ENCODE results near the gene ROR2.
A peak's percentile ranks its signal among the peaks of the same experiment; 100 is the strongest.

The ROR2 gene

DNA sequence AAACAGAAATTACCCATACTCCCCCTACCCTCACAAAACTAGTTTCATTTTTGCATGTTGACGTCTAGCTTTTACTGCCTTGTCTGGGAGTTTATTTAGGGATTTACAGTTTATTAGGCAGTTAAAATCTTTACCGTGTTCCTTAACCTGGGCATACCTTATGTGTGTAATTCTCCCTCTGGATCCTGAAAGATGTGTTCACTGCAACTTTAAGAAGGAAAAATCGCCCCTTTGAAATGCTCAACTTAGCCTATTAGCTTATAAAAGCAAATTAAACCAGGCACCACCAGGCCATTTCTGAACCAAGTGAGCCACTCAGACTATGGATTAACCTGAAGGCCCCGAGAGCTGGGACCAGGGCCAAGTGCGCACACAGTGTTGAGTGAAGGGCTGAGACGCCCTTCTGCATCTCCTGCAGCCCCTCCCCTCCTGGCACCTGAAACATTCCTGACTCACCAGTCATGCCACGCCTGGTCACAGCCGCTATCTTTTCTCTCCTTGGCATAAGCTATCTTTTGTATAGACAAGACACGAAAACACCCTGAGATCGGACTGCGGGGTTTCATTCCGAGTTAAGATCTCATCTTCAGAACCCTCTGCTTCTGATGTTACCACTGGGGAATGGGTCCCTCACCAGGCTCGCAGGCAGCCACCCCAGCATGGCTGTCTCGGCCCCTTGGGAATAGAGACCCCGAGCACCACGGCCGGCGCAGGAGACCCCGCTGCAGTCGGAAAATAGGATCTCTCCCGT, 111.9 kb downstream of the ROR2 start:
- peak in 1 of 2 experiments; percentile 16 for DNase-seq

DNA sequence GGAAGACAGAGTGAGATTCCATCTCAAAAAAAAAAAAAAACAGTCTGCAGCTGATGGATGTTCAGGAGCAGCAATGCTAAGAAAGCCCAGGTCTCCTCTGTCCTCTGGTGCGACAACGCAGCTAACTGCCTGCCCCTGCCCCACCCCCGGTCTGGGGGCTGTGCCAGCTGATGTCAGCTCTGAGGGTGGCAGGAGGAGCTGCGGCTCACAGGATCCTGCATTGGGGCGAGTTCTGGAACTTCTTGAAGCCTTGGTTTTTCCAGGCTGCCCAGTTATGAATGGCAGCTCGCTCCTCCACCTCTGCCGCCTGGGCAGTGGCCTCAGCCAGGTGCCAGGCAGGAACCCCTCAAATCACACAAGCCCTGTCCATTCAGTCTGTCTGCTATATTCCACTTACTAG, 113.5 kb downstream of the ROR2 start:
- no peak for DNase-seq

DNA sequence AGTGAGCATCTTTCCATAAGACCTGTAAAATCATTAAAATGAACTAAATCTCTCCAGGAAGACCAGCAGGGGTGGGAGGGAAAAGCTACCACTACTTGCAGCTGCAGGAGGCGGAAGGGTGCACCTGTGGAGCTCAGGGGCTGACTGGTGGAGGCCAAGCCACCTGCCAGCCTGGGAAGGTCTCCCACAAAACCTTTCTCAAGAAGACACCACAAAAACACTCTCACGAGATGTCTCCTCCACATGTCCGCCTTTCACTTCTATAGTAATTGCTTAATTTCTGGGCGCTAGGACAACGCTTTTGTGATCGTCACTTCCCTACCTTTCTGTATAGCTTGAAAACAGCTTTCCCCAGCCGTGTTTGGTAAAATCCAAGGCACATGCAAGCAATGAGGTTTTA, 114.4 kb downstream of the ROR2 start:
- DNase-seq: no peak

DNA sequence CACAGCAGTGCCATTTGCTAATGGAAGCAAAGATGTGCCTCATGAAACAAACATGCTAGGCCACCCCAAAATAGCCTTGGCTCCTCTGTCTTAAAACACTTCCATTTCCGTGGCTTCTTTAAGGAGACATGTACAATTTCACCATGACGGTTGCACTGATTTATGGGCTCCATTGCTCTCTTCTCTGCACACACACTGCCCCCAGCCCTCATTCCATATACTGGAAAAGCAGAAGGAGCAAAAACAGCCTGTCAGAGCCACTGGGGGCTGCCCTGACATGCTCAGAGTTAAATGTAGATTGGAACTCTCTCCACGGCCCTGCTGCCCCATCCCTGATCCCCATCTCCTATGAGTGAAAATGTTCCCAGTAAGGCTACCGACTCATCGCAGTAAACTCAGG, 114.8 kb downstream of the ROR2 start:
- DNase-seq: no peak

DNA sequence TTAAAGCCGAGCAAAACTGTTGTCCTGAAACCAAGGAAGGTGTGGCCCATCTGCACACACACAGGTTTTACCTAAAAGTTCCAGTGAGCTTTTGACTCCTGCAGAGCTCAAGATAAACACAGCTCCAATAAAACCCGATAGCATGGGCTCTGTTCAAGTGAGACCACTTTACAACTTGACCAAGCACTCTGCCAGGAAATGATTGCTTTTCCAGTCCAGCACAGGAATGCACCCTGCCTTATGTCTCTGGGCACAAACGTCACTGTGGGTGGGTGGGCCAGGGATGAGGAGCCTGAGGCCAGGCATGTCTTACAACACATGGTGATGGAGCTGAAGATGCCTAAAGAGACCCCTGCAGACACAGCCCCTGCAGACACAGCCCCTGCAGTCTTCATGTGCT, 115.3 kb downstream of the ROR2 start:
- no peak for DNase-seq

DNA sequence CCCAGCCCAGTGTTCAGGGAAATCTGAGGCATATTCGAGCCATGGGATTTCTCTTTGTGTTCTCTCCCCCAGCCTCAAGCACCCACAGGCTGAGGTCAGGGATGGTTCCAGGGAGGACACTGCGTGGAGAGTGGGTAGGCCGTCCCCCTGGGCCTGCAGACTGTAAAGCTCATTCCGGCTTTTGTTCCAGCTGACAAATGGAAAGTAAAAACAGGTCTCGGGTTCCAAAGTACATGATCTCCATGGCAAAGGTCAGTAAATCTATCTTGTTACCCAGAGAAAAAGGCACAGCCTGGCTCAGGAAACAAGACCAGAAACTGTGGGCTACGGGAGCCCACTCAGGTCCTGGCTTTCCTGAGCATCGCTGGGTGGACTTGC, 116.2 kb downstream of the ROR2 start:
- no peak for DNase-seq

DNA sequence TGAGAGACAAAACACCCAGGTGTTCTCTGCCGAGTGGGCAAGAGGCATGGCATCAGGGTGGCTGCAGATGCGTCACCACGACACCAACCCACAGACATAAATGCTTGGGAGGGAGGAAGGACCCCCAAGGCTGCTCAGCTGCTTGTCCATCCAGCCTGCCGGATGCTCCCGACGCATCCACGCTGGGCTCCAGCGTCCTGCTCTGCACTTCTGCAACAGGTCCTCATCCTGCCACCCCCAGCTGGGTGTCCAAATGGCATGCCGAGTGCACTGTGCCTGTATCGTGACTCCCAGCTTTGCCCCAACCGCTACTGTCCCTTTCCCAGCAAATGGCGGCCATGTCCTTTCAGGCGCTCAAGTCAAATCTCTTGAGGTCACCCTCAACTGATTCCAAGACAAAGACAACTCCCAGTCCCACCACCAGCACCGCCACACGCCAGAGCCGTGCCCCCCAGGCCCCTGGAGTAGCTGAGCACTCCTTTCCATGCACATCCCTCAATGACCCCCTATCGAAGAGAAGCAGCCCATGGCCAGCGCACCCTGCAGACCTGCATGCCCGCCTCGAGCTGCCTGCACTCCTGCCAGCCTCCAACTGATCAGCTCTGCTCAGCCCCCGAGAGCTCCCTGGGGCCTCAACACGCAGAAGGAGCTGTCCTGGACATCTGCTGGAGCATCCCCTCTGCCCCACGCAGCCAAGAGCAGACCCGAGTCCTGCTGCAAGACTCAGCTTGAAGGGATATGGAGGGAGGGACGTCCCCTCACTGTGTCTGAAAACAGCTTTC, 116.7 kb downstream of the ROR2 start:
- no peak for DNase-seq

DNA sequence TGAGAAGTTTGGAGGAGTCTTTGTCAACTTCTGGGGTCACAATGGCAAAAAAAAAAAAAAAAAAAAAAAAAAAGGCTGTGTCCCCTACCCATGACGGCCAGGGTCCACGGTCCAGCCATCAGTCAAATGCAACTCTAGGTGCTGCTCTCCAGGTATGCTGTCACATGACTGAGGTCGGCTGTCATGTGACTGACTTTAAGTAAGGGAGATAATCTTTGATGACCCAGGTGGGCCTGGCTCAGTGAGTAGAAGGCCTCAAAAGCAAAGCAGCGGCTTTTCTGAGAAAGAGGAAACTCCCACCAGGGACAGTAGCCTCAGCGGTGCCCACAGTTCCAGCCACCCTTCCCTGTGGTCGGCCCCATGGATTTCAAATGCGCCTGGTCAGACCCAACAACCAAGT, 117.7 kb downstream of the ROR2 start:
- DNase-seq: no peak

DNA sequence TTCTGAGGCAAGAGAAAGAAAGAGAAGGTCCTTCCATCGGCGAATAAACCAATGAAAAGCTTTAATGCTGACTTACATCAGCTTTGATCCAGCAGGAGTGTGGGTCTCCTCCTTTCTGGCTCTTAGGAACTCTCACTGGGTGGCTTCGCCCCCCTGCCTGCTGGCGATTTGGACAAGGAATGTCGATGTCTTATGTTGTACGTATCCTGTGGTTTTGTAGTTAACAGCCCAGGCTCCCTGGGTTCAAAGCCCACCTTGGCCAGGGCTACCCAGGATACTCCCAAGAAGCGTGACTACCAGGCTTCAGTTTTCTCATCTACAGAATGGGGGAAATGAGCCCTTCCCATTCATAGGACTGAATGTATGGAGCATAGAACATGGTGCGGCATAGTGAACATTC, 124.2 kb downstream of the ROR2 start:
- DNase-seq: no peak

DNA sequence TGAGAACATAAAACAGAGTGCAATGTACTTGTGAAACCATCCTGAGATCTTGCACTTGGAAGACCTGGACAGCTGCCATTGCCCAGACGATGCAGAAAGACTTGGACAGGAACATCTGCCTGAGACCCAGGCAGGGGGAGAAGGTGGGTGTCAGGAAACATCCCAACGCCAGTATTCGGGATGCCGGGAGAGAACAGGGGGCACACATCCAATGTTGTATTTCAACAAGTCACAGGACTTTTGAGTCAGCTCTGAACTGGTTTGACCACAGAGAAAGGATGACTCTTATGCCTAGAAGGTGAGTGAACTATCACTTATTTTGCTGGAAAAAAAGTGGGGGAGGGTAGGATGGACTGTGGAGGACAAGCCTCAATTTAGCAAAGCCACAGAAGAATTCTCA, 124.6 kb downstream of the ROR2 start:
- no peak for DNase-seq

DNA sequence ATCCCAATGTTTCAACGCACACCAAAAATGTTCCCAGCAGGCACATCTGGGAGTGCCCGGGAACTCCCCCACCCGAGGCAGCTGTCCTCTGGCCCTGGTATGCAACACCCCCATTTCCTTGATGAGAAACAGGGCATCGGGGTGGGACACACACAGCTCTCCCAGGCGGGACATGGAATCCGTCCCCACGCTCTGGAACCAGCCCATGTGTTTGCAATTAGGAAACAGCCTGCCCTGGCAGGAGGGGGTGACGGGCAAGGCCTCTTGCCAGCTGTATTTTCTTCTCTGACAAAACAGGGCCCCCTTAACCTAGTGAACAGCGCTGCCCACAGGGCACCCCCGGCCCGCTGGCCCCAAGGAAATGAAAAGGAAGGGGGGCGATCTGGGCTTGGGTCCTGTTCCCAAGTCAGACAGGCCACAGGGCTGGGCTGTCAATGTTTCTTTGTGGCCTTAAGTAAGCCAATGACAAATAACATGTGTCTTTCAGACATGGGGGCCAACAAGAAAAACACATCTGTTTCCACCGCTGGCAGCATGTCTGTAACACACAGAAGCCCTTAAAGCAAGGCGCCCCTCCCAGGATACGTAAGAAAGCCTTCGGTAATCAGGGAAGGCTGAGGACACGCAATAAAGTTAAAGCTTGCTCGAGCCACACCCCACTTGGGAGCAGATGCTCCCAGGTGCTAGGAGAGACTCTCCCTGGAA, 125.3 kb downstream of the ROR2 start:
- DNase-seq: no peak

DNA sequence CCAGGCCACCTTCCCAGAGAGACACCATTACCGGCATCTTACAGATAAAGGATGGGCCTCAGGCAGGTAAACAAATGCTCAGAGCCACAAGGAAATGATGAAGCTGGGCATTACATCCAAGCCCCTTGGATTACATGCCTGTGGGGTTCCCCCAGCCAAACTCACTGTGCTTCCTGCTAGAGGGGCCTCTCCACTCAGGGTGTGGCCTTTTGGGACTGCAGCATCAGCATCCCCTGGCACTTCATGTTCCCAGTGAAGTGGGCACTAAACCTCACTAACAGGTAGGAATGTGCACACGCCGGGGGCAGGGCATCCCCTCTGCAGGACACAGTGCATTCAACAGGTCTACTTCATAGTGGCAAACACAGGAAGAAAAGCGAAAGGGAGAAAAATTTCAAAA, 125.9 kb downstream of the ROR2 start:
- no peak for DNase-seq

DNA sequence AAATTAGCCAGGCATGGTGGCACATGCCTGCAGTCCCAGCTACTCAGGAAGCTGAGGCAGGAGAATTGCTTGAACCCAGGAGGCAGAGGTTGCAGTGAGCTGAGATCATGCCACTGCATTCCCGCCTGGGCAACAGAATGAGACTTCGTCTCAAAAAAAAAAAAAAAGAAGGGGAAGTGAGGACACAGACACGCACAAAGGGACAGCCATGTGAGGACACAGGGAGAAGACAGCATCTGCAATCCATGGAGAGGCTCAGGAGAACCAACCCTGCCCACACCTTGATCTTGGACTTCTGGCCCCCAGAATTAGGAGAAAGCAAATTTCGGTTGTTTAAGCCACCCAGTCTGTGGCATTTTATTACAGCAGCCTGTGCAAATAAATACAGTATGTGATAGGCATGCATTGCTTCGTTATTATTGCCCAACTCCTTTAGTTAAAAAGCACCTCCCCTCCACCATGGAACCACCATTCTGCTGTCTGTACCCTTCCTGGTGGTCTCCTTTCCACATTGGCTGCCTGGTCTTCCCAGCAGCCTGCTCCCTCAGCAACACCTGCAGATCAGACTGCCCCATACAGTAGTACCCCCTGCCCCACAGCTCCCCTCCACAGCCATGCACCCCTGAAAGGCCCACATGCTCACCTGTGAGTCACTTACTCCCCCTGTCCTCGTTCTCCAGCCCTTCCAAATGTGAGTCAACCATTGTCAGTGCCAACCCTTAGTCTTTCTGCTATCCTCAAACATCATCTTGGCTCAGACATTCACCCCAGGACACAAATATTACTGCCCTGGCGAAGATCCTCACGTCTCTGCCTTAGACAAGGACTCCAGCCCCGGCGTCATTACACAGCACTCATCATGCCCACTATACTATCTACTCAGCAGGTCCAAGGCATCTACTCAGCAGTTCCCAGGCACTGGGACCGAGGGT, 128.8 kb downstream of the ROR2 start:
- no peak for DNase-seq

DNA sequence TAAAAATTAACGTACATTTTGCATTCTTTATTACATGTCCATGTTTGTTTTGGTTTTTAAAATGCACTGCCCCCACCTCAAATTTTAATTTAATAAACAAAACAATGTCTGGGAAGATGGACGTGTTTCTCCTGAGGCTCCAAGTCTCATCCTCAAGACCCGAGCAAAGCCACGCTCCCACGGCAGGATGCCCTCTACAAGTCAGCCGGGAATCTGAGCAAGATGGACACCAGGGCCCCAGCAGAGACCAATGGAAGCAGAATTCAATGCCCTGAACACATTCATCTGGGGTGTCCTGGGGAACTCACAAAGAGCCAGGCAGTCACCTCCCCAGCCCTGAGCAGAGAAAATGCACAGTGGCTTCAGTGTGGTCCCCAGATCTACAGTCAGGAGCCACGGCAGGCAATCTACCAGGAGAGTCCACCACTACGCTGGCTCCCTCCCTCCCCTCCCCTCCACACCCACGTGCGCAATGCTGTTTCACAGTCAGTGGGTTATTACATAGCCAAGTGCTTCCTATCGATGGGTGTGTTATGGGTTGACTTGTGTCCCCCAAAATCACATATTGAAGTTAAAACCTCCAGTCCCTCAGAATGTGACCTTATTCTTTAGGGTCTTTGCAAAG, 129.8 kb downstream of the ROR2 start:
- no peak for DNase-seq

DNA sequence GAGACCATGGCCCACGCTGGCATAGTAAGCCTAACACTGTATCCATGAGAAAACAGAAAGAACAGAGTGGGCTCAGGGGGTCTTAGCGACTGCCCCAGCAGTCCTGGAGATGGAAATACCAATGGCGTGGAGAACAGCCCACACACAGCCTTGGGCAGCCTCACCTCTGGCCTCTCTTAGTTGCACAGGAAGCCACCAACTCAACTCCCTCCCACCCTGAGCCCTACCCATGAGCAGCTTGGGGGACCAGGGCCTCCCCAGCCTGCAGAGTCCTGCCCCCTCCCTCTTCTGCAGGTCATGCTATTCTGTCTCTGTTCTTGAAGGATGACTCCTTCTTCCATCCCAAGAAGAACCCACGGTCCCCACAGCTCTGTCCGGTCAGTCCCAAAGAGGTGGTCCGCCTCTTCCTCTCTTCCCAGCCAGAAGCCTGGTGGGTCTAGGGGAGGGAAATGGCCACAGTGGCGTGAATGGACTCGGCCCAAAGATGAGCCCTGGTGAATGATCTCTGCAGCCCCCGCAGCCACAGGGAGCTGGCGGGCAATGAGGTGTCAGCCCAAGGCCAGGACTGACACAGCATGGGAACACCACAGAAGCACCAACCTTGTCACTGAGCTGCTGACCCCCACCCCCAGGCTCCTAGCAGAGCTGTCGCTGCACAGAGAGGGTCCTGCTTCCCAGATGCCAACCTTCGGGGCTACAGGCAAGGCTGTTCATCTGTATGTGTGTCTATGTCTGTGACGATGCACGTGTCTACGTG, 131.2 kb downstream of the ROR2 start:
- no peak for DNase-seq

DNA sequence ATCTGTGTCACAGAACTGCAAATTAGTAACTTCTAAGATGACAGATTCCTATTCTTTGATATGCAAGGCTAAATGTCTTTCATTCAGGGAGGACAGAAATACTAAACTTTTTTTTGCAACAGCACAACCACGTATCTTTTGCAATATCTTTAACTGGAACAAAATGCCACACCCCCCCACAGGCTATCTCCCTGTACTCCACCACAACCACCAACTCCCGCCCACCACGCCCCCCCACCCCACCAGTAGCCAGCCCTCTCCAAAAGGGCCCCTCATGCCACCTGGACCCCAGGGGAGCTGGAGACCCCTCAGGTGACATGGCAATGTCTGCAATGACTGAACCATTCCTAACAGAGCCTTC, 131.8 kb downstream of the ROR2 start:
- DNase-seq: no peak

DNA sequence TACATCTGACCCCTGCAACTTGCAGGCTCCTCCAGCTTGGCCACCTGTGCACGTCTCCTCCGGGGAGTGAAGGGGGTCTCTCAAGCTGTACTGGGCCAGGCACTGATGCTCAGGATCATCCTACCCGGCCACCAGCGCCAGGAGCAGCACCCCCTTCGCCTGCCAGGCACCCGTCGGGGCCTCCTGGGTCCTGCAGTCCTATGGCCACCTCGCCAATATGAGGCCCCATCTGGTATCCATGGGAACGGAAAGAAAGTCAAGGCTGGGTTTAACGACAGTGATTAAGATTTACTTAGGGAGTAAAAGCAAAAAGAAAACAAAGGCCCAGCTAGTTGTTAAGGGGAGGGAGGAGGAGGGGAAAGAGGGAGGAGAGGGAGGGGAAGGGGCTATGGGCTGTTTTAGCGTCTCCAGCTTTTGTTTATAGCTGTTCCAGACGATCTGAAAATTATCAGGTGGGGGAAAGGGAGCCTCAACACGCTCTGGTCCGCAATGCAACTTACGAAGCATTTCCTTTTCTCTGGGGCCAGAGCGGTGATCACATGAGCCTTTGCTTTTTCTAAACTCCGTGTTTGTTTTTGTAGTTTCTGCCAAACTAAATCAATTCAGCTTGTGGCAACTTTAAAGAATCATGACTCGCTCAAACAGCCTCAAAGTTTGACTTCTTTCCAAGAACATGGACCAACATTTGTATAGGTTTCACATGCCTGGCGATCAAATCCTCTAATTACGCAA, 132.4 kb downstream of the ROR2 start:
- no peak for DNase-seq

DNA sequence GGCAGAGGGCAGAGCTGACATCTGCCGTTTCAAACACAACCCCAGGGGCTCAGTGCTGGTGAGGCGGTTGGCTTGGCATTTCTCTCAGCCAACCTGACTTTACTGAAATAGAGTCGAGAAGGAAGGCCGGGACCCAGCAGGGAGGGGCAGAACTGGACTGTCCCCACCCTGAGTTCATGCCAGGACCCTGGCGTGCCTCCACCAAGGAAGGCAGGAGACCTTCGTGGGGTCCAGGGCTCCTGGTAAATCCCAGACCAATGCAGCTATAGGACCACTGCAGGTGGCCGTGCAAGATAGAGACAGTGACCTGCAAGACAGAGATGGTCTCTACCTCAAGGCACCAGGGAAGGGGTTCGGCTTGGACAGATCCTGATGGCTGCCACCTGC, 132.9 kb downstream of the ROR2 start:
- DNase-seq: no peak

DNA sequence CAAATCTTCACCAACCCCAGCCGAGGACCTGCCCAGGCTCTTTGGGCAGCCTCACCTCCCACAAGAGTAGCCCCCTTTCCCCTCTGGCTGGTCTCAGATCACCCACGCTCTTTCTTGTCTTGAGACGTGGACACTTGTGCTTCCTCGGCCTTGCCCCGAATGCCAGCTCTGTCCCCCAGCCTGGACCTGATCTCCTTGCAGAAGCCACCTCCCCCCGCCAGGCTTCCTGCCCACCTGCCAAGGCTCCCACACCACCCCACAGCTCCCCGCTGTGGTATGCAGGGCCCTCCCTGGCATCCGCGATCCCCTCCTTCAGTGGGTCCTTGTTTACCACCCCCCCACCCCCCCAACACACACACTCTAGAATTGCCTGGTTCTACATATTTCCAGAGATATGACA, 133.7 kb downstream of the ROR2 start:
- DNase-seq: no peak

DNA sequence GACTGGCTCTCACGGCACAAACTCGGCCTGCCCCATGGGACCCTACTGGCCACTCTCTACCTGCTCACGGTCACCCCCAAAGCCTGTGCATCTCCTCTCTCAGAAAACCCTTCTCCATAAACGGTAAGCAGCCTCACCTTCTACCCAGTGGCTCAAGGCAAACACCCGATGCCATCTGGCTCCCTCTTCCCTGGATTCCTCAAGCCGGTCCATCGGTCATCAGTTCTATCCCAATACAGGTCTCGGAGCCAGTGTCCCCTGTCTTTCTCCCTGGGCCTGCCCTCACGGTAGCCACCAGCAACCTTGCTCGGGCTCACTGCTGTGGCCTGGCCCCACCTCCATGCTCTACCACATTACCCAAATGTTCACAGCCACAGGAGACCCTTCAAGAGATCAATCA, 134.1 kb downstream of the ROR2 start:
- DNase-seq: no peak

DNA sequence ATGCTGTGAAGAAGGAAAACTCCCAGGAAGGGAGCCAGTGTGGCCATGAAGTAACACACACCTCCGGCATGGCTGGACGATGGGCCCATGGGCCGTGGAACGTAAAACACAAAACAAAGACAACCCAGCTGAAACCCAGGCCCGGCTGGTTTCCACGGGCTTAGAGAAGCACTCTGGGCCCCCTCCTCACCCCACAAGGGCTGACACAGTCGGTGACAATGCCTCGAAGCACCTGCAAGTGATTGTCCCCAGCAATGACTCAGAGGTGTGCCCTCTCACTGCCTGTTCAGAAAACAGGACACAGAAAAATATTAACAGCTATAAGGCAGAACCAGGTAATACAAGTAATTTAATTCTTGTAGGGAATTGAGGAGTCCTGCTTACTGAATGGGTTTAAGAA, 135.3 kb downstream of the ROR2 start:
- DNase-seq: no peak
